Stimulated activated CD8-positive, alpha-beta memory T cell treated with anti-CD3 and anti-CD28 coated beads, Interleukin-7, amount 100 ng/mL, for 48 hours (primary cell): Measurements from ENCODE around the gene KIF5A.

Source experiments
- DNase-seq, 2 donors: peaks; one replicate each; pipeline ENCODE4 v3.0.0-alpha.2; 2020; ENCODE audit warnings: low read depth in 1 of 2; ENCODE audit errors: extremely low read depth in 1 of 2

KIF5A gene

GRCh38 chr12:57628280-57629191 lies 78.7 kb downstream of the KIF5A start:
- DNase-seq = no peak

- DNase-seq = no peak
Measured at GRCh38 chr12:57629897-57630471, 80.1 kb downstream of the KIF5A start.

GRCh38 chr12:57630891-57631433 lies 81.1 kb downstream of the KIF5A start:
- DNase-seq = no peak

GRCh38 chr12:57631566-57632072 lies 81.8 kb downstream of the KIF5A start:
- DNase-seq = no peak

DNA sequence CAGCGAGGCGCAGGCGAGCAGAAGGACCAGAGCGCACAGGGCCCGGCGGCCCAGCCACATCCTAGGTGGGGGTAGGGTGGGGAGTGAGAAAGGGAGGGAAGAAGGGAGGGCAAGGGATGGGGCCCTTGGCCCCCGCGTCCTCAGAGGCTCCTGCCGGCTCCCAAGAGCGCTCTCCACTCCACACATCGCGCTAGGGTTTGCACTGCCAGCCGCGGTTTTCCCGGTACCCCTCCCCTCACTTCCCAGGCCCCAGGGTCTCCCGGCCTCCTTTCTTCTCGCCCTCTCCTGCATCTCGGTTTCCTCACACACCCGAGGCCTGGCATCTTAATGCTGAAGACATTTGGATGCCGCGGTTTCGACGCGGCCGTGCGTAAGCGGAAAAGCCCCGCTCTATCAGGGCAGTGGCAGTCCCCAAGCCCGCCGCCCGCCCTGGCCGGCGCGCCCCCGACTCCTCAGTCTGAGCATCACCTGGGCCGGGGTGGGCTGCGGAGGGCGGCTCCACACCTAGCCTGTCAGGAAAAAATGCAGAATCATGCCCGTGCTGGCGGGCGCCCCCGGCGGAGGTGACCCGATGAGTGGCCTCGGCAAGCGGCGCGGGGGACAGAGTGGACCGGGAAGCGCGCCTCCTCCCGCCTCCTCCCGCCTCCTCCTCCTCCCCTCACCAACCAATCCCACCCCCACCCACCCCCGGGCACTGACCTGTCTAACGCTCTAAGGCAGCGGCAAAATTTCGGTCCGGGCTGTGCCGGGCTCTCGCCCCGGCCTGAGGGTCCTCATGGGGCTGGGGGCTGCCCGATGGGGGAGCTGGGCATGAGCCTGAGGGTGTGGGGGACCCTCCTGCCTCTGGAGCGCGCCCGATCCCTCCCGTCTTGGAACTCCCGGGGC lies 82.5 kb downstream of the KIF5A start:
- DNase-seq = no peak

- no peak for DNase-seq
Measured at GRCh38 chr12:57632958-57633840, 83.4 kb downstream of the KIF5A start, which contains the start of gene B4GALNT1. B4GALNT1 (minus strand) TSS chr12:57633201; CDS start chr12:57632132, 1,069 bp downstream.
